ENCODE data around the gene EPS8. TPM values are rescaled to one million over a fixed set of nuclear protein-coding genes. Genes with fewer than 3 reads are reported as not detected.
A peak's percentile ranks its signal among the peaks of the same experiment; 100 is the strongest.

EPS8 gene
- total and polyA plus RNA-seq, 2 experiments from 2014 or later: 43.1 to 83.2 TPM

DNA sequence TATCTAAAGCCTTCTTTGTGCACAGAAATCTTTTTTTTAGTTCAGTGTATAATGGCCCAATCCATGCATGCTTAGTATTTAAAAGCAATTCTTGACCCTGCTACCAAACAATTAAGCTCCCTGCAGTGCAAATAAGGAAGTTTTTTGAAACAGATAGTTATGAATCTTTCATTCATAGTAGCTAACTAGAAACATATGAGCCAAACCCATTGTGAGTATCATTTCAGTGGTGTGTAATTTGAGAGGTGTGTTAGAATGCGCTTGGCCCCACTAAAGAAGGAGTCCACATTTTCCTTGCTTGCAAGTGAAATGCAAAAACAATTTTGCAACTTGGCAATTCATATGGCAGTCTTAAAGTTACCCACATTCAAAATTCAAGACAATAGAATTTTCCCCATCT lies 14.4 kb downstream of the EPS8 start:
- Histone ChIP-seq H3K4me3 (no peak overlapping the region), H2AFZ (no peak overlapping the region), H3K4me2 (peak overlapping the region; percentile 9), H3K4me1 (ENCODE audit: insufficient read depth) (peaks cover 18% of the 10 kb centered on the region), H4K20me1 (ENCODE audit: insufficient read depth, poor library complexity, severe bottlenecking) (peaks cover 5% of the 10 kb centered on the region), H3K27me3 (no peaks in the 10 kb centered on the region), H3K79me2 (peaks cover 98% of the 10 kb centered on the region), H3K9me2 (replicated peaks; ENCODE audit: insufficient read depth) (no peaks in the 10 kb centered on the region), H3K27ac (no peak overlapping the region), H3K9me3 (ENCODE audit: low read depth) (no peaks in the 10 kb centered on the region), H3K36me3 (replicated peaks; ENCODE audit: insufficient read depth, low read depth) (no peaks in the 10 kb centered on the region)
- no peak for TF ChIP-seq EZH2phosphoT487 (IDR thresholded peaks at IDR 0.05; ENCODE audit: low read depth, severe bottlenecking, unreplicated experiment)
- TF ChIP-seq, protein P1, sequence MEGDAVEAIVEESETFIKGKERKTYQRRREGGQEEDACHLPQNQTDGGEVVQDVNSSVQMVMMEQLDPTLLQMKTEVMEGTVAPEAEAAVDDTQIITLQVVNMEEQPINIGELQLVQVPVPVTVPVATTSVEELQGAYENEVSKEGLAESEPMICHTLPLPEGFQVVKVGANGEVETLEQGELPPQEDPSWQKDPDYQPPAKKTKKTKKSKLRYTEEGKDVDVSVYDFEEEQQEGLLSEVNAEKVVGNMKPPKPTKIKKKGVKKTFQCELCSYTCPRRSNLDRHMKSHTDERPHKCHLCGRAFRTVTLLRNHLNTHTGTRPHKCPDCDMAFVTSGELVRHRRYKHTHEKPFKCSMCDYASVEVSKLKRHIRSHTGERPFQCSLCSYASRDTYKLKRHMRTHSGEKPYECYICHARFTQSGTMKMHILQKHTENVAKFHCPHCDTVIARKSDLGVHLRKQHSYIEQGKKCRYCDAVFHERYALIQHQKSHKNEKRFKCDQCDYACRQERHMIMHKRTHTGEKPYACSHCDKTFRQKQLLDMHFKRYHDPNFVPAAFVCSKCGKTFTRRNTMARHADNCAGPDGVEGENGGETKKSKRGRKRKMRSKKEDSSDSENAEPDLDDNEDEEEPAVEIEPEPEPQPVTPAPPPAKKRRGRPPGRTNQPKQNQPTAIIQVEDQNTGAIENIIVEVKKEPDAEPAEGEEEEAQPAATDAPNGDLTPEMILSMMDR (IDR thresholded peaks at IDR 0.05; ENCODE audit: poor library complexity): no peak
- TF ChIP-seq EZH2 (IDR thresholded peaks at IDR 0.05; ENCODE audit: borderline replicate concordance): no peak
- DNase-seq (ENCODE audit: low spot score): no peak
- WGBS (ENCODE audit: low lambda C conversion rate, missing lambda C conversion rate): 62% methylated on average over 1 of the region's 1 CpG

DNA sequence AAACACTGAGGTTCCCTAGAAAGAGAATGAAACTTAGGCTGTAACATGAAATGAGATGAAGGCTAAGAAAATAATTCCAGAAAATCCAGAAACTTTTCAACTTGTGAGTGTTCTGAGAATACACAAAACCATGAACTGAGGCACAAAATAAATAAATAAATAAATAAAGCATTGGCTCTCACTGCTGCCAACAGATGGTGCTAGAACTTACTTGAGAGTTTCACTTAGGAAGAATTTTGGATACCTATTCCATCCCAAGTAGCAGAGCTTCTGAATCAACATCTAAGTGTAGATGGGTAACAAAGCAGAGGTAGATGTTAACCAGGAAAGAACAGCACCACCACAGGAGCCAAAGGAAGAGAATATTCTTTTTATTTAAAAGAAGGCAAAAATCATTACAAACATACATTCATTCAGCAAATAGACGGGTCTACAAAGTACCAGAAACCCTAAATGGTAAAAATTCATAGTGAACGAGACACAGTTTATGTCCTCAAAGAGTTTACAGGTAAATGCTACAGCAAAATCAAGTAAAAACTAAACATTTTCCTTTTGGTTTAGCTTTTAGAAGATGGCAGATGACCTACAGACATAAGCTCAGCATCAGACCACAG lies 16.7 kb downstream of the EPS8 start:
- WGBS (ENCODE audit: low lambda C conversion rate, missing lambda C conversion rate): 98% methylated on average over 2 of the region's 2 CpGs
- Histone ChIP-seq H3K9me3 (ENCODE audit: low read depth) (no peaks in the 10 kb centered on the region), H3K4me2 (no peak overlapping the region), H3K27ac (no peak overlapping the region), H3K36me3 (replicated peaks; ENCODE audit: insufficient read depth, low read depth) (no peaks in the 10 kb centered on the region), H3K27me3 (no peaks in the 10 kb centered on the region), H3K4me1 (ENCODE audit: insufficient read depth) (peaks cover under 1% of the 10 kb centered on the region), H3K9me2 (replicated peaks; ENCODE audit: insufficient read depth) (no peaks in the 10 kb centered on the region), H2AFZ (no peak overlapping the region), H3K79me2 (peaks cover 94% of the 10 kb centered on the region), H4K20me1 (ENCODE audit: insufficient read depth, poor library complexity, severe bottlenecking) (peaks cover 5% of the 10 kb centered on the region), H3K4me3 (no peak overlapping the region)
- DNase-seq (ENCODE audit: low spot score): no peak
- TF ChIP-seq, protein P1 (IDR thresholded peaks at IDR 0.05; ENCODE audit: poor library complexity): peak; percentile 48
- TF ChIP-seq EZH2phosphoT487 (IDR thresholded peaks at IDR 0.05; ENCODE audit: low read depth, severe bottlenecking, unreplicated experiment): no peak

DNA sequence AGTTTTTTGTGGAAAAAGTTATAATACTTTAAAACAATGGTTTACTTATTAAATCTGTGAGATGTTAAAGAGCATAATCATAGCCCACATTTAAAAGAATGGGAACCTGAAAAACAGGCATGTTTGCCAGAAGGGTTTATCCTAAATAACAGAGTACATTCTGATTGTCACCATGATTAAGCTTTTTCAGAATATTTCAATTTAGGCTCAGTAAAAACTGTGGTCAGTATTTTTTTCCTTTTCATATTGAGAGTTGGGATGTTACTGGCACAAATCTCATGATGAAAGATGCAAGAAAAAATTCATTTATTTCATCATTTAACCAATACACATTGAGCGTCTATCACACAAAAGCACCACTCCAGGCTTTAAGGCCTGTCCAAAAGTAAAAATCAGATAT lies 18.6 kb downstream of the EPS8 start:
- Histone ChIP-seq H3K27ac (no peak overlapping the region), H2AFZ (no peak overlapping the region), H3K9me2 (replicated peaks; ENCODE audit: insufficient read depth) (no peaks in the 10 kb centered on the region), H3K9me3 (ENCODE audit: low read depth) (no peaks in the 10 kb centered on the region), H4K20me1 (ENCODE audit: insufficient read depth, poor library complexity, severe bottlenecking) (peaks cover 2% of the 10 kb centered on the region), H3K4me1 (ENCODE audit: insufficient read depth) (no peaks in the 10 kb centered on the region), H3K4me2 (no peak overlapping the region), H3K79me2 (peaks cover 94% of the 10 kb centered on the region), H3K36me3 (replicated peaks; ENCODE audit: insufficient read depth, low read depth) (no peaks in the 10 kb centered on the region), H3K27me3 (no peaks in the 10 kb centered on the region), H3K4me3 (no peak overlapping the region)
- 100% methylated on average over 1 of the region's 1 CpG for WGBS (ENCODE audit: low lambda C conversion rate, missing lambda C conversion rate)
- no peak for DNase-seq (ENCODE audit: low spot score)
- TF ChIP-seq EZH2 (IDR thresholded peaks at IDR 0.05; ENCODE audit: borderline replicate concordance) (no peak), EZH2phosphoT487 (IDR thresholded peaks at IDR 0.05; ENCODE audit: low read depth, severe bottlenecking, unreplicated experiment) (no peak)
- TF ChIP-seq, protein P1 (IDR thresholded peaks at IDR 0.05; ENCODE audit: poor library complexity): no peak
